Measurements from ENCODE around the gene SLC9C2.
"Not testable (repeated sequence)": the region's sequence is repeated elsewhere in the genome, so short reads cannot be mapped to it uniquely, and the experiment has no call there.

Gene SLC9C2

DNA sequence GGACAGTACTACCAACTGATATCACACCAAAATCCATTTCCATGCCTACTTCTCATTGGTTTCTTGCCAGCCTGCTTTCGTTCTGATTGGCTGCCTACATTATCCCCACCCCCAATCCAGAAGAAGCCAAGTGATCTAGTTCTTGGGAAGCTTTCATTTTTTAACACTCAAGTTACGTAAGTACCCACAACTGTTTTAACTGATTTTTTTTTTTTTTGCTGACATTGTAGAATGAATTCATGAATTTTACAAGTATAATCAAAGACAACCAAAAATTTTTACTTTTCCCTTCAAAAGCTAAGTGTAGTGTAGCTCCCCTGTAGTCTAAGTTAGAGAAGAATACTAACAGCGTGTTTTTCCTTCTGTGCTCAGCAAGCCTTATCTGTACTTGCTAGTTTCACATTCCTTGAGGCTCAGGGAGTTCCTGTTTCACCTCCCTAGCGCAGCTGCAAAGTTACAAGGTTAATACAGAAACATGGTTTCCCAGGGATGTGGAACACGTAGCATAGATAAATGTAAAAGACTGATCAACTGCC lies at the start of gene SLC9C2:
SLC9C2 (minus strand) TSS at position 17 of the 536 bp plus-strand sequence. CDS start 1,296 bp downstream, outside the sequence.
- no peak for DNase-seq

- no peak for DNase-seq
These were observed 46.2 kb upstream of the SLC9C2 start for GRCh38 chr1:173648880-173649605.

- DNase-seq: no peak
These were observed 43.8 kb upstream of the SLC9C2 start for GRCh38 chr1:173646656-173647055.

DNA sequence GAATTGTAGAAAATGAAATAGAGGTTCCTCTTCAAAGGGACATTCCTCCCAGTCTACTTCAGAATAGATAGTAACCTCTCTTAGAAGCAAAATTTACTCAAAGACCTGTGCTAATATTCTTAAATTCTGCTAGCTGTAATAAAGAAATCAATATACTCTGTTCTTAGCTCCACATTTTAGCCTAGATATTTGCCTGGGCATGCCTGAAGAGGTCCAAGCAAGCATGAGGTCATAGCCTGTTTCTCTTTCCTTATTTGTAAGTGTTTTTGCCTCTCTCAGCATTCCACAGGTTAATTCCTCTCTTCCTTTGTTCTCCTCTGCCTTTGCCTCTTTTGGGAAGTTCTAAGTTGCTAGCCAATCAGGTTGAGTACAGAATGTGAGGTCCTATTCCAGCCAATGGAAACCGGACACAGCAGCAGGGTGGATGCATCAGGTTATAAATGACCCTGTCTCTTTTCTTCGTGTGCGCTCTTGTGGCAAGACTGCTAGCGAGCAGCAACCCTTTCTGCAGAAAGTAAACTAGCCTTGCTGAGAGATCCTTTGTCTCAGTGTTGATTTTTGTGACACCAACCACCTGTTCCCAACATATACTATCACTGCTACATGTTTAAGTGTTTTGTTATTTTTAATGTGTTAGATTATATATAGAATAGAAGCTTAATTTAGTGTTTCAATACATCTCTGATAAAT lies 39.7 kb upstream of the SLC9C2 start:
- DNase-seq: not testable (repeated sequence)

- DNase-seq: no peak
These were observed 36.2 kb upstream of the SLC9C2 start for GRCh38 chr1:173639102-173639501.

GRCh38 chr1:173638043-173639021 lies 35.5 kb upstream of the SLC9C2 start:
- DNase-seq: no peak

- DNase-seq: not testable (repeated sequence)
These were observed 34.6 kb upstream of the SLC9C2 start for GRCh38 chr1:173637236-173638042.

DNA sequence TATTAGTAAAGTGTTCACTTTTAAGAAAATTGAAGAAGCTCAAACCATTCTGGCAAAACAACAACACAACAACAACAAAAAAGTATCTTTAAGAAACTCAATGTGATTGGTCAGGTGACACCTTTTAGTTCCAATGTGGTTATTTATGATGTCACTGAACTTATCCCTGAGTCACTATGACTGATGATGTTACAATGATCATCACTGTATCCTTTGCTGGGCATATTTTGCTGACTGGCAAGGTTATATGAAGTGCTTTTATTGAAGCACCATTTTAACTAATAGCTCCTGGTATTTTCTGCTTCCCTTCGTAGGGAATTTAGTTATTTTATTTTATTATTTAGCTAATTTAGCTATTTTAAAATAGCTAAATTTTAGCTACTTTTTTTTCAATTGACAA lies 32.2 kb upstream of the SLC9C2 start, which contains the start of gene TEX50:
TEX50 (plus strand) TSS at position 223 of the 400 bp plus-strand sequence. CDS start 184 bp downstream, outside the sequence.
- no peak for DNase-seq

- DNase-seq: no peak
These were observed 26.0 kb upstream of the SLC9C2 start for GRCh38 chr1:173628888-173629287.

DNA sequence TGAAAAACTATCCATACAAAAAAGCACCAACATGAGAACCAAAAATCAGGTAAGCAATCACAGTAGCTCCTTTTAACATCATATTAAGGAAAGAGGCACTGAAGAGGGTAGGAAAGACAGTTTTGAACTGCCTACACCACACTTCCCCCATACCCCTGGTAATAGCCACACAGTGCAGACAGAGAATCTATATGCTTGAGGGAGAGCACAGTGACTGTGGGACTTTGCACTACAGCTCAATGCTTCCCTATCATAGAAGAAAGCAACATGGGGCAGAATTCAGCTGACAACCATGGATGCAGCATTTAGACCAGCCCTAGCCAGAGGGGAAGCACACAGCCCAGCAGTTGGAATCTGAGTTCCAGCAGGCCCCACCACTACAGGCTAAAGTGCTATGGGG lies 24.4 kb upstream of the SLC9C2 start:
- no peak for DNase-seq

DNA sequence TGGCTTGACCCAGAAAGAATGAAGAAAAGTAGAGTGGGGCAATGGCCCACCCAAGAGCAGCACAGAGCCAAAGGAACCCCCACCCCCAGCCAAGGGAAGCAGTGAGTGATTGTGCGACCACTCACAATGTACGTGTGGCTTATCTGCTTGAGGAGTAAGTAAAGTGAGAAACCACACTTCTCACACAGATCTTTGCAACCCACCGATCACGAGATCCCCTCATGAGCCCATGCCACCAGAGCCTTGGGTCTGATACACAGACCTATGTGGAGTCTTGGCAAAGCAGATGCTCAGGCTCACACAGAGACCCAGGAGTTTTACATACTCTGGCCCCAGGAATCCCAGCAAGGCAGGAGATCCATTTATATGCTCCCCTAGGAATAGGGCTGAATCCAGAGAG lies 14.0 kb upstream of the SLC9C2 start:
- no peak for DNase-seq

DNA sequence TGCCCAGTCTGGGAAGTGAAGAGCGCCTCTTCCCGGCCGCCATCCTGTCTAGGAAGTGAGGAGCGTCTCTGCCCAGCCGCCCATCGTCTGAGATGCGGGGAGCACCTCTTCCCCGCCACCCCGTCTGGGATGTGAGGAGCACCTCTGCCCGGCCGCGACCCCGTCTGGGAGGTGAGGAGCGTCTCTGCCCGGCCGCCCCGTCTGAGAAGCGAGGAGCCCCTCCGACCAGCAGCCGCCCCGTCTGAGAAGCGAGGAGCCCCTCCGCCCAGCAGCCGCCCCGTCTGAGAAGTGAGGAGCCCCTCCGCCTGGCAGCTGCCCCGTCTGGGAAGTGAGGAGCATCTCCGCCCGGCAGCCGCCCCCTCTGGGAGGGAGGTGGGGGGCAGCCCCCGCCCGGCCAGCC lies 10.2 kb upstream of the SLC9C2 start:
- DNase-seq: not testable (repeated sequence)

- no peak for DNase-seq
These were observed 5.8 kb upstream of the SLC9C2 start for GRCh38 chr1:173608503-173609216.

- no peak for DNase-seq
These were observed 1.3 kb downstream of the SLC9C2 start for GRCh38 chr1:173601588-173601987.

GRCh38 chr1:173596097-173596825 lies 6.6 kb downstream of the SLC9C2 start:
- no peak for DNase-seq

DNA sequence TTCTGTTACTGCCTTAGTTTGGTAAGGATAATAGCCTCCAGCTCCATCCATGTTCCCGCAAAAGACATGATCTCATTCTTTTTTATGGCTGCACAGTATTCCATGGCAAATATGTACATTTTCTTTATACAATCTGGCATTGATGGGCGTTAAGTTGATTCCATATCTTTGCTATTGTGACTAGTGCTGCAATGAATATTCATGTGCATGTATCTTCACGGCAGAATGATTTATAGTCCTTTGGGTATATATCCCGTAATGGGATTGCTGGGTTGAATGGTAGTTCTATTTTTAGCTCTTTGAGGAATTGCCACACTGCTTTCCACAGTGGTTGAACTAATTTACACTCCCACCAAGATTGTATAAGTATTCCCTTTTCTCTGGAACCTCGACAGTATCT lies 11.7 kb downstream of the SLC9C2 start:
- DNase-seq: not testable (repeated sequence)

- no peak for DNase-seq
These were observed 12.3 kb downstream of the SLC9C2 start for GRCh38 chr1:173590557-173590956.

DNA sequence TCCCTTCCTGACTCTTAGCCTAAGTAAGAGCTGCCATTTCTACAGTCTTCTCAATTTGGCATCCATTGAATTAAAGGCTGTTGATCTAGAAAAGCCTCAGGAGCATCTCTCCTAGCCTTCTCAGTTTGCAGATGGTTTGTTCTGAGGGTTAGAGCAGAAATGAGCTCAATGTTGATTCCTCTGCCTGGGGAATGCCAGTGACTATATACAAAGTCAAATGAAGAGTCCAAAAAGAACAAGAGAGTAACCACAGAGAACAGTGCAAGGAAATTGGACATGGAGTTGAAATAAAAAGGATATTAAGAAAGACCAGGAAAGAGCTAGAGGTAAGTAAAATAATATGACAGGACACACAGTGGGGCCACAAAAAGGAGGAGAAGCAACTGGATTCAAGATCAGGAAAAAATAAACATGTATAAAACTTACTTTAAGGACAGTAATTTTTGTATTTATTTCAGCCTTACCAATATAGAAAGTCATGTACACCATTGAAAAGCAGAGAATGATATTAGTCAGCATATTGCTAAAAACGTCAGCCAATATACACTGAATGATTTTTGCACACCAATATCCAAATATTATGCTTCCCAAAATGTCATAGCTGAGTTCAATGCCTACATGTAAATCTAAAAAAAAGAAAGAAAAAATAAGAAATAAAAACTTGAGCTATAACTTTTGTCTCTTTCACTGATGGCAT lies 21.3 kb downstream of the SLC9C2 start:
- no peak for DNase-seq

DNA sequence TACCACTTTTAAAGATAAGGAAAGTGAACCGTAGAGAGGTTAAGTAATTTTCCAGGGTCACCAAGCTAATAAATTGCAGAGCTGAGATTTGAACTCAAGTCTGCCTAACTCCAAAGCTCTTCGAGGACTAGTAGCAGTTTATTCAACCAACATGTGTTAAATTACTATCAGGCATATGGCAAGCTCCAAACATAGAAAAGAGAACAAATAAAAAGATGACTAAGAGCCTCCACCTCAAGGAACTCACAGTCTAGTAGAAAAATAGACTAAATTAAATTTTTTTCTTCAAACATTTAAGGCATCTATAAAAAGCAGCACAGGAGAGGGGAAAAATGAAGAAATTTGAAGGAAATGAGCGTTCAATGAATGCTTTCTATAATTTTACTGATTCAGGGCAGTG lies 22.2 kb downstream of the SLC9C2 start:
- DNase-seq: no peak

DNA sequence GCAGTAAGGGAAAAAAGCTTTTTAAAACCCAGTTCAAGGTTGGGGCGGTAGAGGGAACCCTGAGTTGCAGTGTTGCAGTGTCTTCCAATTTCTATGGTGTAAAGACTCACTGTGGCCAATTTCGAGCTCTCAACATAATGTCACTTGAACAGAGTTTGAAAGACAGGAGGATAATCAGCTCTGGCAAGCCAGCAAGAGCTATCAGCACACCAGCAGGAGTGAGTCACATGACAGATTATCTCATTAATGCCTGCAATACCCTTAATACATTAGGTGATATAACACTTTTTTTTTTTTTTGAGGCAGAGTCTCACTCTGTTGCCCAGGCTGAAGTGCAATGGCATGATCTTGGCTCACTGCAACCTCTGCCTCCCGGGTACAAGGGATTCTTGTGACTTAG lies 22.8 kb downstream of the SLC9C2 start:
- no peak for DNase-seq

Data from stimulated activated CD4-positive, alpha-beta T cell treated with anti-CD3 and anti-CD28 coated beads, Interleukin-4, amount 100 ng/mL, for 1 hour (primary cell).